GM12801 (cell line): ENCODE data around the gene CA4.

Source experiments
- TF ChIP-seq, protein P1 (sequence below): IDR thresholded peaks from one replicate; pipeline ENCODE4 v1.5.1; 2011; ENCODE audit warnings: control low read depth; ENCODE audit not compliant: insufficient read length; ENCODE audit errors: extremely low read depth

CA4 gene

GRCh38 chr17:60135151-60135950 lies 14.4 kb upstream of the CA4 start:
- TF ChIP-seq, protein P1, sequence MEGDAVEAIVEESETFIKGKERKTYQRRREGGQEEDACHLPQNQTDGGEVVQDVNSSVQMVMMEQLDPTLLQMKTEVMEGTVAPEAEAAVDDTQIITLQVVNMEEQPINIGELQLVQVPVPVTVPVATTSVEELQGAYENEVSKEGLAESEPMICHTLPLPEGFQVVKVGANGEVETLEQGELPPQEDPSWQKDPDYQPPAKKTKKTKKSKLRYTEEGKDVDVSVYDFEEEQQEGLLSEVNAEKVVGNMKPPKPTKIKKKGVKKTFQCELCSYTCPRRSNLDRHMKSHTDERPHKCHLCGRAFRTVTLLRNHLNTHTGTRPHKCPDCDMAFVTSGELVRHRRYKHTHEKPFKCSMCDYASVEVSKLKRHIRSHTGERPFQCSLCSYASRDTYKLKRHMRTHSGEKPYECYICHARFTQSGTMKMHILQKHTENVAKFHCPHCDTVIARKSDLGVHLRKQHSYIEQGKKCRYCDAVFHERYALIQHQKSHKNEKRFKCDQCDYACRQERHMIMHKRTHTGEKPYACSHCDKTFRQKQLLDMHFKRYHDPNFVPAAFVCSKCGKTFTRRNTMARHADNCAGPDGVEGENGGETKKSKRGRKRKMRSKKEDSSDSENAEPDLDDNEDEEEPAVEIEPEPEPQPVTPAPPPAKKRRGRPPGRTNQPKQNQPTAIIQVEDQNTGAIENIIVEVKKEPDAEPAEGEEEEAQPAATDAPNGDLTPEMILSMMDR, result no peak

DNA sequence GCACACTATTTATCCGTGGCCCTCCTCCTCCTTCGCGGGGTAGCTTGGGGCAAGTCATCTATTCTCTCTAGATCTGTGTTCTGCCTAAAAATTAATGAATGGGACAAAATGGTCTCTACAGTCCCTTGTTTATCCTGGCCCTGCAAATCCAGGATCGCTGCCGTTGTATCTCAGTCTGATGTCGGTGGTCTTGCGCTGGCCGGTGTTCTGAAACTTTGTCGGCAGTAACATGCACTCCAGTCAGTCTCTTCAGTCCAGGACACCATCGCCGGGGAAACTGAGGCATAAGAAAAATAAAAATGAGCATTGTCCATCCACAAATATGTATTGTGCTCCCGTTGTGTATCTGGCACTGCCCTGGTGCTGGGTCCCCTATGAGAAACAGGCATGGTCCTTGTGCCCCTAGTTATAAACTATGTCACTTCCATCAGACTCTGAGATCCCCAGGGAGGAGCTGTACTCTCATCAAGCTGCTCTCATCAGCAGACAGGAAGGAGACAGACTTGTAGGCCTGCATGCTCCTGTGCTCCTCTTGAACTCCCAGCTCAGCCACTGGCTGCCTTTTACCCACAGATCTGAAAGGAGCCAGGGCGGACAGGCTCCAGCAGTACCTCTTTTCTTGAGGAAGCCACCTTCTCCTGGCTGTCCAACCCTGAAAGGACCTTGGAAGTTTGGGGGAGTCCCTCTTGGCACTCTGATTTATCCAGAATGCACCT lies 13.7 kb upstream of the CA4 start:
- TF ChIP-seq, protein P1, result no peak

GRCh38 chr17:60137731-60138130 lies 12.0 kb upstream of the CA4 start:
- TF ChIP-seq, protein P1, result no peak

GRCh38 chr17:60138769-60139437 lies 10.9 kb upstream of the CA4 start:
- TF ChIP-seq, protein P1, result no peak

DNA sequence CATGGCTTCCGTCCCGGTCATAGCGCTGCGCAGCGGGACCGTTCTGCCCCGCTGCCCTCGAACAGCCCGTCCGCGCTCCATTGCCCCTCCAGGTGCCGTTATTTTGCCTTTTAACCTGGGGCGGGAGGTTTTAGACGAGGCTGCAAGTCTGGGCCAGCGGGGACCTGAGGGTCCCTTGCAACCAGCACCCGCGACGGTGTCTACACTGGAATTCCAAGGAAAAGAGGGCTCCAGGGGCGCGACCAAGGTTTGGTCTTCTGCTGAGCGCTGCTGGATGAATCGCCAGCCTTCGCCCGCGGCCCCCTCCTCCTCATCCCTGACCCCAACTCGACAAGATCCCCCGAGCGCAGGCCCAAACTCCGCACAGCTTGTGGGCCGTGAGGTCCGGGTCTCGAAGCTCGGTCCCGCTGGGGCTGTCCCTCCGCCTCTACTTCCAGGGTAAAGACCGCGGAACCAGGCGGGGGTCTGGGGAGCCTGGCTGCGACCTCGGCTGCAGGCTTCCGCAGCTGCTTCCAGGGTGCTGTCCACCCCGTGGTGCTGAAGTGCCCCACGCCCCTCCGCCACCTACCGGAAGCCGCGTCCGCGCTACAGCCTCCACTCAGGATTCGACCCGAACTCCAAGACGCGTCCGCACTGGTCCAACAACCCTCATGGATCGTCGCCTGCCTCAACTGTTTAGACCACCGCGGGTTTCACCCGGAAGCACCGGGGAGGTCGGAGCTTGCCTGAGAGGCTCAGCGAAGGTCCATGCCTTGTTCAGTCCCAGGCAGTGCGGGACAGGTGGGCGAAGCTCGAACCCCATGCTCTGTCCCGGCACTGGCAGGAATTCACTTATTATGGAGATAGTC lies 10.1 kb upstream of the CA4 start:
- TF ChIP-seq, protein P1, result no peak

DNA sequence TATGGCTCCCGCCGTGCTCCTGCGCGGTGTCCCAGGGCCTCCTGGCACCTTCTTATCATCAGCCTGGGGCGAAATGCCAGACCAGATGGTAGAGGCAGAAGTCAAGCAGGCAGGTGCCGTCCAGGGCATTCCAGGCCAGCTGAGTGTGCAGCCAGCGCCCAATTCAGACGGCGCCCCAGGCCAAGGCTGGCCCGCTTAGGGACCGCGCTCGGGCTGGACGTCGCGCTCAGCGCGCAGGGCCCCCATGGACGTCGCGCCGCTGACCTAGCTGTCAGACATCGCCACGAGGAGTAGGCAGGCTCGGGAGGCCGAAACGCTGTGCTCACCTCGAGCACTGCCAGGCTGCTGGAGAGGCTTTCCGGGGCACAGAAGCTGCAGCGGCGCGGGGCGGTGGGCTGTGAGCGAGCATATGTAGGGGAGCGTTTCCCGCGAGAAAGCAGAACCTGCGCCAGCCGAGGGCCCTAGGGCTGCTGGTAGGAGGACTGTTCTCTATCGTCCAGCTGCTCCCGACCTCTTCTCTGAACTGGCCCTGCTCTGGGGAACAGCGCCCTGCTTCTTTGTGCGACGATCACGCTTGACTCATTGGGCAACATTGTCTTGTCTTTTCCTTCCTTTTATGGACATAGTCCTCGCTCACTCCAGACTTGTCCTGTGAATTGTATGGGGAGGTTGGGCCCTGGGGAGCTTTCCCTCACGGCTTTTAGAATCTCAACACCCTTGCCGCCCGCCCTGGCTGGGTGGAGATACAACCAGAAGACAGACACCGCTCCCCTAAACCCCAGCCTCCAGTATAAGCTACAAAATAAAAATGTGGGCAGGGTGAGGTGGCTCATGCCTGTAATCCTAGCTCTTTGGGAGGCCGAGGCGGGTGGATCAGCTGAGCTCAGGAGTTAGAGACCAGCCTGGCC lies 8.4 kb upstream of the CA4 start:
- TF ChIP-seq, protein P1, result no peak
